DMS53 treated with DMSO at 0.1 percent for 48 hours (cell line): ENCODE data around the gene FER.

ENCODE experiments used
- DNase-seq: peaks from one replicate; lab custom pipeline; 2025; ENCODE audit not compliant: unreplicated experiment; lab: John Stamatoyannopoulos, UW

The FER gene

GRCh38 chr5:109224276-109224882, 476.7 kb downstream of the FER start:
- no peak for DNase-seq

- DNase-seq, result no peak
Observed at GRCh38 chr5:109225716-109226625, 478.3 kb downstream of the FER start.

GRCh38 chr5:109230369-109230768, 482.7 kb downstream of the FER start:
- DNase-seq, result no peak

- DNase-seq, result no peak
Observed at GRCh38 chr5:109231331-109231730, 483.6 kb downstream of the FER start.

GRCh38 chr5:109234381-109234780, 486.7 kb downstream of the FER start:
- DNase-seq, result no peak

- DNase-seq, result no peak
Observed at GRCh38 chr5:109239456-109239855, 491.8 kb downstream of the FER start.

GRCh38 chr5:109242518-109242917, 494.8 kb downstream of the FER start:
- no peak for DNase-seq

- no peak for DNase-seq
Observed at GRCh38 chr5:109246395-109246794, 498.7 kb downstream of the FER start.
